HCT116 (cell line): ENCODE measurements around the gene TXNDC9.

Experiments
- CTCF ChIP-seq, 3 experiments: fragments of 200-600 bp in 1 of 3; sonication (generic) in 1 of 3; IDR thresholded peaks in 2 of 3; conservative IDR thresholded peaks in 1 of 3; 2 replicates each; pipeline ENCODE4 v1.5.1; 2012 to 2017; ENCODE audit warnings: low read depth in 2 of 3, low read length in 2 of 3, antibody characterized with exemption in 1 of 3, borderline replicate concordance in 1 of 3, control low read depth in 1 of 3, mild to moderate bottlenecking in 1 of 3, mixed read lengths in 1 of 3, mixed run types in 1 of 3, moderate library complexity in 1 of 3; ENCODE audit not compliant: insufficient read depth in 1 of 3
- EZH2 ChIP-seq: fragments of 200-600 bp; sonication (generic); IDR thresholded peaks from 2 replicates; pipeline ENCODE4 v1.6.1; 2017; ENCODE audit warnings: antibody characterized with exemption, mixed run types
- POLR2A ChIP-seq: IDR thresholded peaks from 2 replicates; pipeline ENCODE4 v1.7.0; 2011; ENCODE audit warnings: borderline replicate concordance; ENCODE audit not compliant: insufficient read depth, insufficient read length; ENCODE audit errors: extremely low read depth
- POLR2AphosphoS5 ChIP-seq: IDR thresholded peaks from 2 replicates; pipeline ENCODE4 v1.6.1; 2011; ENCODE audit warnings: mild to moderate bottlenecking, low read depth, low read length, moderate library complexity

- TF ChIP-seq EZH2 (no peak), CTCF (IDR thresholded peaks at IDR 0.05 in 2 of 3, conservative IDR thresholded peaks at IDR 0.05 in 1 of 3; ENCODE audit: borderline replicate concordance in 1 of 3, insufficient read depth in 1 of 3, low read depth in 2 of 3, low read length in 2 of 3) (no peak), POLR2A (no peak), POLR2AphosphoS5 (no peak)
Observed at GRCh38 chr2:99377879-99378278, 41.7 kb upstream of the TXNDC9 start.
